Activated naive CD8-positive, alpha-beta T cell treated with anti-CD3 and anti-CD28 coated beads, Interleukin-2, amount 50 U/mL, for 16 hours (primary cell): ENCODE results near the gene SMPD3.

ENCODE experiments used
- DNase-seq: peaks from one replicate; pipeline ENCODE4 v3.0.0-alpha.2; 2020; ENCODE audit warnings: low read depth, low spot score

SMPD3 gene

DNA sequence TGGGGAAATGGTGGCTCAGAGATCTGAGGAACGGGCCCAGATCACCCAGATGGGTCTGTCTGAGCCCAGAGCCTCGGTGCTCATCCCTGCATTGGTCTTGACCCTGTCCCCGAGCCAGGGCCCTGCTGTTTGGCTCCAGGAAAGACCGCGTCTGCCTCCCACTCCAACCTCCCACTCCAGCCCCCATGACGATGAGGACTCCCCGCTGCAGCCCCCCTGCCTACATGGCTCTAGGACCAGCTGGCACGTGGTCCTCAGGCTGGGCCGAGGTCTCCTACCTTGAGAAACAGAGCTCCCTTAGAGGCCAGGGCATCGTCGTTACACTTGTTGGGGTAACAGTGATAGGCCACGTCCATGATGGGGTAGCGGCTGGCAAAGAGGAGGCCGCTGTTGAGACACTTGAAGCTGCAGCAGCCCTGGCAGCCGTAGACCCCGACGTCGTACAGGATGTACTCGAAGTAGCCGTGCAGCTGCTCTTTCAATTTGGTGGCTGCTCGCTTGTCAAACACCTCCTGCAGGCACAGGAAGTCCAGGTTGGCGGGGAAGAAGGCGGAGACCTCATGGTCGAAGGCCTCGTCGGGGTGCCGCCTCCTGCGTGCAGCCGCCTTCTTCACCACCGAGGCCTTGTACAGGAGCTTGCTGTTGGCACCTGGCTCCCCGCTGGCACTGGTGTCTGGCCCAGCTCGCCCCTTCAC is 77.6 kb downstream of the SMPD3 start:
- DNase-seq, result no peak

- no peak for DNase-seq
These were observed 78.4 kb downstream of the SMPD3 start for GRCh38 chr16:68369697-68370580.

DNA sequence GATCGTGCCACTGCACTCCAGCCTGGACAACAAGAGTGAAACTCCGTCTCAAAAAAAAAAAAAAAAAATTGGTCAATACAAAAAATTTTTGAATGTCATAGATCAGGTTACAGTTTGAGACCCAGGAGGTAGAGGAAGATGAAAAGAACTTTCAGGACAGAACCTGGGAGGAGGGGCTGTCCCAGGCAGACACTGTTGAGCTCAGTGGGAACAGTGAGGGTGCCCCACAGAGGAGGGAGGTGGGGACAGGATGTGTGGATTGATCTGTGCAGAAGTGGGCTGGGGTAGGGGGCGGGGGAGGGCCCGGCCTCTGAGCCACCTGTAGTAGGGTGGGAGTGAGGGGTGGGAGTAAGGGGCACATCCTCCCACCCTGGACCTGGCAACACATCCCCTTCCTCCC is 79.1 kb downstream of the SMPD3 start:
- no peak for DNase-seq

- DNase-seq, result no peak
These were observed 79.9 kb downstream of the SMPD3 start for GRCh38 chr16:68368301-68368888.

- no peak for DNase-seq
These were observed 80.4 kb downstream of the SMPD3 start for GRCh38 chr16:68367891-68368290.

DNA sequence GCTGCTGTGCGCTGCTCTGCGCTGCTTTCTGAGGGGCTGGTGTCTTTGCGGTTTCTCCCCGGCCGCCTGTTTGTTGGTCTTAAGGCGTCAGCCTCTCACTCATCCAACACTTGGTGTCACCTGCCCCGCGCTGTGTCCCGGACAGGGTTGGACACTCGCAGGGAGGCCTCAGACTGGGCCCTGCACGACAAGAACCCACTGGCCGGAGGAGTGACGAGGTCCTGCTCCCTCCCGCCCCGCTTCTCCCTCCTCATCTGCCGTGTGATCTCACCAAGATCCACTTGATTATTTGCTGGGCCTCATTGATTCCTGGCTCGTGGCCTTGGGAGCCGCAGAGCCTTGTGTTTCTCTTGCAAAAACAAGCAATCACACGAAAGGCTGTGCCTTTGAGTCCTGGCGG is 80.9 kb downstream of the SMPD3 start:
- no peak for DNase-seq

- DNase-seq, result no peak
These were observed 81.3 kb downstream of the SMPD3 start for GRCh38 chr16:68367030-68367429.

- DNase-seq, result no peak
These were observed 82.2 kb downstream of the SMPD3 start for GRCh38 chr16:68366062-68366461.

- no peak for DNase-seq
These were observed 83.0 kb downstream of the SMPD3 start for GRCh38 chr16:68365167-68365817.

DNA sequence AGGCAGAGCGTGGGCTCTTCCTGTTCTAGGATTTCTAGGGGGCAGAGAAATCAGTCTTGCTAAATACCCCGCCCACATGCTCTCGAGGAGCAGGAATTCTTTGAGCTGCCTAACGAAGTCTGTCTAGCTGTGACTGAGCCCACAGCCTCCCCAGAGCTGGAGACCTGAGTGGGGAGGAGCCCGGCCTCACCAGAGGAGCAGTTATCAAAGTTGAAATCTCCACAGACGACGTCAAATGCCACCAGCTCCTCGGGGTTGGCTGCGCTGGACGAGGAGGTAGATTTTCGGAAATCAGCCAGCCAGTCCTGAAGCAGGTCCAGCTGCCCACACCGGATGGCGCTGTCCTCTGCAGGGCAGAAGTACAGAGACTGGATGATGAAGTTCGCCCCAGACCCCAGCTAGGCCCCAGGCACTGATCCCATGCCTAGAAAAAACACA is 83.7 kb downstream of the SMPD3 start:
- no peak for DNase-seq

GRCh38 chr16:68363658-68364521 is 84.4 kb downstream of the SMPD3 start:
- DNase-seq, result no peak

GRCh38 chr16:68362947-68363657 is 85.2 kb downstream of the SMPD3 start:
- DNase-seq, result no peak

DNA sequence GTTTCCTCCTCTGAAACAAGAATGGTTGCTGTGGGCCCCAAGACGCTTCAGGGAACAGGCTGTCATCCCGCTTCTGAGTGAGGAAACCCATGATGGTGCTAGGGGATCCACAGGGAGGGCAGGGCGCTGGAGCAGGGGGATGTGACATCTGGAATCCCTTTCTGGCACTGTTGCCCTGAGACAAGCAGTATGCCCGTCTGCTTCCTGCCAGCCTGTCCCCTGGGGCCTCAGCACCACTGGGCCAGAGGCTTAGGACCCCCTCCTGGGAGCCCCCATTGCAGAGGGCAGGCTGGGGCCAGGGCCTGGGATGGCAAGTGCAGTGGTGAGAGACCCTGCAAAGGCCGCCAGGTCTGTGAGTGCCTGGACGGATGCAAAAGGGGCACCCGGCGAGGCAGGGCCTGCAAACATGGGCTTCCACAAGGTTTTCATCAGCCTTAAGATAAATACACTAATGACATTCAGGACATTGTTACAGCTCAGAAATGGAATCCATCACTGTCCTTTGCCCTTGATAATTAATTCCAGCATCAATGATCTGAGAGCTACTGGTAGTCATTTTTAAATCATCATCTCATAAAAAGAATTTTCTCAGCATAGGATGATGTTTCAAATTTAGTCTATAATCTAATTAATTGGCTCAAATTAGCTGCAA is 85.9 kb downstream of the SMPD3 start:
- DNase-seq, result no peak

GRCh38 chr16:68361485-68361884 is 86.8 kb downstream of the SMPD3 start:
- DNase-seq, result no peak

- no peak for DNase-seq
These were observed 87.4 kb downstream of the SMPD3 start for GRCh38 chr16:68360956-68361355.

GRCh38 chr16:68360547-68360946 is 87.8 kb downstream of the SMPD3 start:
- no peak for DNase-seq

DNA sequence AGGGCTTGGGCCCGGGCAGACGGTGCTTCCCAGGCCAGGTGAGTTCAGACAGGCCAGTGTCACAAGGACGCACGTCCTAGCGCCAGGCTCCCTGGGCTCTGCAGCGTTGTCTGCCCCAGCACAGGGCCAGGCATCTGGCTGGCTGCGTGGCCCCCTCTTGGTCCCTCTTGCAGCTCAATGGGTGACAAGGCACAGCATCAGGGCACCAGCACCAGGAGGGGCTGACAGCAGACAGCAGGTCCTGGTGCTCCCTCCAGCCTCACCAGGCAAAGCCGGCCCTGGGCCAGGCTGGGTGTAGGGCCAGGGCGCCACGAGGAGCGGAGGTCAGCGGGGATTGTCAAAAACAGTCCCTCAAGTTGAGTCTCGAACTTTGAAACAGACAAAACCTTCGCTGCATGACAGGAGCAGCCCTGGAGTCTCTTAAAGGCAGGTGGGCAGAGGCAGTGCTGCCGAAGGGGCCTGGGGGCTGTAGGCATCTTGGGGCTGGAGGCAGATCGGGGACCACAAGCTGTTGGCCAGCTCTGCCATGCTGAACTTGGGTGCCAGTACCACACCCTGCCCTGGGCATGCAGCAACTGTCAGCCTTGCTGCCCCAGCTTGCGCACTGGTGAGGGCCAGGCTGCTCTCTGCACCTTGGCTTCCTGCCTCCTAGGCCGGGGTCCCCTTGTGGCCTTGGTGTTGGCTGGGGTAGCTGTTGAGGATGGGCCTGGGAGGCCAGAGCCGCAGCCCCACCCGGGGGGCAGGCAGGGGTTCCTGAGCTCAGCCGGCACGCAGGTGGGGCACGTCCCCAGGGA is 88.7 kb downstream of the SMPD3 start:
- DNase-seq, result no peak

GRCh38 chr16:68358951-68359350 is 89.4 kb downstream of the SMPD3 start:
- DNase-seq, result no peak

DNA sequence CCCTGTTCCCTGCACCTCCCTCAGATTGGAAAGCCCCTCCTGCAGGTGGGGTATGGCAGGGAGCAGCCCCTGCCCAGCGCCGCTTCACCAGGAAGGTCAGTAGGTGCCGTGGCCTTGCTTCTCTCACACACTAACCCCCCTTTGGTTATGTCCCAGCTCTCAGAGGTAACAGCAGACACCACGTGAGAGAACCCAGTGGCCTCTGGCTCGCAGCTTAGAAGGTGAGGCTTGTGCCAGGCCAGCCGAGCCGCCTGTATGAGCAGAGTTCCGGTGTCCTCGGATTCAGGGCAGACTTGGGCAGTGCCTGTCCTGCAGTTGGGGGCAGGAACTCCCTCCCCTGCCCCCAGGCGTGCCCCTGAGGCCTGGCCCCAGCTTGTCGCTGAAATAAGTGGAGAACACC is 90.4 kb downstream of the SMPD3 start:
- no peak for DNase-seq
